HG02623 (cell line): ENCODE measurements around the gene PTX4.

Experiments
- ATAC-seq: cut with Tn5 transposase; IDR thresholded peaks from one replicate; pipeline ENCODE4 v1.9.1; 2021; ENCODE audit warnings: moderate library complexity; ENCODE audit not compliant: unreplicated experiment

Gene PTX4

GRCh38 chr16:1524366-1524765, 35.6 kb upstream of the PTX4 start:
- ATAC-seq = no peak

- no peak for ATAC-seq
Observed at GRCh38 chr16:1523581-1524245, 35.0 kb upstream of the PTX4 start.

- ATAC-seq = no peak
Observed at GRCh38 chr16:1520461-1520860, 31.7 kb upstream of the PTX4 start.

- ATAC-seq = no peak
Observed at GRCh38 chr16:1519831-1520230, 31.1 kb upstream of the PTX4 start.

GRCh38 chr16:1518626-1519135, 29.9 kb upstream of the PTX4 start:
- ATAC-seq = no peak

- ATAC-seq = no peak
Observed at GRCh38 chr16:1514507-1514906, 25.8 kb upstream of the PTX4 start.

- no peak for ATAC-seq
Observed at GRCh38 chr16:1512774-1513173, 24.0 kb upstream of the PTX4 start.

GRCh38 chr16:1511662-1512569, 23.2 kb upstream of the PTX4 start:
- ATAC-seq = no peak

GRCh38 chr16:1510941-1511351, 22.2 kb upstream of the PTX4 start:
- ATAC-seq = no peak

GRCh38 chr16:1510272-1510671, 21.5 kb upstream of the PTX4 start:
- ATAC-seq = no peak

GRCh38 chr16:1509307-1510221, 20.8 kb upstream of the PTX4 start:
- ATAC-seq = no peak

GRCh38 chr16:1508494-1509187, 19.9 kb upstream of the PTX4 start:
- ATAC-seq = no peak

GRCh38 chr16:1506494-1507213, 17.9 kb upstream of the PTX4 start:
- no peak for ATAC-seq

- no peak for ATAC-seq
Observed at GRCh38 chr16:1505912-1506311, 17.2 kb upstream of the PTX4 start.

- ATAC-seq = no peak
Observed at GRCh38 chr16:1505073-1505844, 16.5 kb upstream of the PTX4 start.

GRCh38 chr16:1503110-1503955, 14.6 kb upstream of the PTX4 start:
- no peak for ATAC-seq

- no peak for ATAC-seq
Observed at GRCh38 chr16:1502092-1503004, 13.6 kb upstream of the PTX4 start.
